GM12891 (cell line): ENCODE results near the gene CADM3.

ENCODE experiments used
- PAX5 ChIP-seq: IDR thresholded peaks from 2 replicates; pipeline ENCODE4 v1.6.1; 2011; ENCODE audit warnings: low read length, moderate library complexity, mild to moderate bottlenecking; ENCODE audit not compliant: insufficient read depth, severe bottlenecking
- POLR2A ChIP-seq: IDR thresholded peaks from 2 replicates; pipeline ENCODE4 v1.6.1; 2011; ENCODE audit warnings: low read depth, low read length, control low read depth
- POLR2AphosphoS5 ChIP-seq: IDR thresholded peaks from 2 replicates; pipeline ENCODE4 v1.6.1; 2011; ENCODE audit warnings: low read depth, low read length, control low read depth
- TAF1 ChIP-seq: IDR thresholded peaks from 2 replicates; pipeline ENCODE4 v1.6.1; 2011; ENCODE audit warnings: low read depth, low read length, control low read depth

- TF ChIP-seq POLR2A, result no peak
- TF ChIP-seq POLR2AphosphoS5, result no peak
- TF ChIP-seq TAF1, result no peak
- no peak for TF ChIP-seq PAX5
These were observed 7.7 kb upstream of the CADM3 start for GRCh38 chr1:159163614-159164228.
